ENCODE measurements around the gene CGA.

Gene CGA

GRCh38 chr6:87118054-87118453, 23.1 kb upstream of the CGA start:
- no peak overlapping the region for H3K27ac ChIP-seq
- TF ChIP-seq ZFX (IDR thresholded peaks at IDR 0.05; ENCODE audit: borderline replicate concordance) (no peak), CTCF (IDR thresholded peaks at IDR 0.05) (no peak)

GRCh38 chr6:87116922-87117321, 22.0 kb upstream of the CGA start:
- no peak overlapping the region for H3K27ac ChIP-seq
- TF ChIP-seq CTCF (IDR thresholded peaks at IDR 0.05) (no peak), ZFX (IDR thresholded peaks at IDR 0.05; ENCODE audit: borderline replicate concordance) (no peak)

GRCh38 chr6:87115402-87116135, 20.7 kb upstream of the CGA start:
- H3K27ac ChIP-seq: no peak overlapping the region
- TF ChIP-seq ZFX (IDR thresholded peaks at IDR 0.05; ENCODE audit: borderline replicate concordance) (no peak), CTCF (IDR thresholded peaks at IDR 0.05) (no peak)

- TF ChIP-seq ZFX (IDR thresholded peaks at IDR 0.05; ENCODE audit: borderline replicate concordance) (no peak), CTCF (IDR thresholded peaks at IDR 0.05) (no peak)
- H3K27ac ChIP-seq: no peak overlapping the region
Measured at GRCh38 chr6:87110636-87111035, 15.7 kb upstream of the CGA start.

- no peak overlapping the region for H3K27ac ChIP-seq
Measured at GRCh38 chr6:87105823-87106222, 10.9 kb upstream of the CGA start.

GRCh38 chr6:87104667-87105066, 9.8 kb upstream of the CGA start:
- no peak overlapping the region for H3K27ac ChIP-seq
- TF ChIP-seq CTCF (IDR thresholded peaks at IDR 0.05) (no peak), ZFX (IDR thresholded peaks at IDR 0.05; ENCODE audit: borderline replicate concordance) (no peak)

More at GRCh38 chr6:87105823-87106222, 10.9 kb upstream of the CGA start:
- TF ChIP-seq CTCF (IDR thresholded peaks at IDR 0.05): no peak

GRCh38 chr6:87103977-87104601, 9.2 kb upstream of the CGA start:
- no peak overlapping the region for H3K27ac ChIP-seq
- TF ChIP-seq CTCF (IDR thresholded peaks at IDR 0.05) (no peak), ZFX (IDR thresholded peaks at IDR 0.05; ENCODE audit: borderline replicate concordance) (no peak)

All from 22Rv1 (cell line).